ENCODE measurements around the gene DCK. TPM values are rescaled to one million over a fixed set of nuclear protein-coding genes. Genes with fewer than 3 reads are reported as not detected.

Gene DCK
- total and polyA plus RNA-seq, 9 of the 15 experiments (the other 6 are each of a cell fraction or from before 2014, with no cell fraction given) = 11.3 to 25.8 (median 19.6) TPM

GRCh38 chr4:70993181-70994068 is at the start of gene DCK (continued):
- no peak for TF ChIP-seq GATA2 (CRISPR knock-in tag; IDR thresholded peaks at IDR 0.05)
- TF ChIP-seq NFYB (IDR thresholded peaks at IDR 0.05; ENCODE audit: extremely low read depth, insufficient read length) = no peak
- no peak for TF ChIP-seq MLX (CRISPR knock-in tag; conservative IDR thresholded peaks at IDR 0.05)
- peak; percentile 80 for TF ChIP-seq POLR2H (tag; IDR thresholded peaks at IDR 0.05; ENCODE audit: low read depth)
- TF ChIP-seq ELK1 (CRISPR knock-in tag; IDR thresholded peaks at IDR 0.05) = no peak
- TF ChIP-seq CREM (IDR thresholded peaks at IDR 0.05; ENCODE audit: low read depth) = no peak; the same call in none of the 2 replicates
- TF ChIP-seq MEF2D (tag; conservative IDR thresholded peaks at IDR 0.05; ENCODE audit: low read depth) = no peak
- no peak; the same call in 1 of the 2 replicates for TF ChIP-seq ZBTB1 (CRISPR knock-in tag; IDR thresholded peaks at IDR 0.05; ENCODE audit: borderline replicate concordance, low read depth)
- TF ChIP-seq POLR2AphosphoS2 (IDR thresholded peaks at IDR 0.05; ENCODE audit: low read length) = peak; percentile 72; the same call in 1 of the 2 replicates
- TF ChIP-seq ZNF696 (CRISPR knock-in tag; conservative IDR thresholded peaks at IDR 0.05) = no peak
- TF ChIP-seq BCOR (IDR thresholded peaks at IDR 0.05) = no peak
- no peak for TF ChIP-seq PKNOX1 (IDR thresholded peaks at IDR 0.05)
- no peak for TF ChIP-seq IFI16 (CRISPR knock-in tag; IDR thresholded peaks at IDR 0.05)
- no peak for TF ChIP-seq SMAD2 (IDR thresholded peaks at IDR 0.05; ENCODE audit: low read depth, low read length)
- no peak for TF ChIP-seq ZEB2 (IDR thresholded peaks at IDR 0.05)
